Osteocyte (in vitro differentiated cells): ENCODE measurements around the gene TAS2R41. TPM values are rescaled to one million over a fixed set of nuclear protein-coding genes. Genes with fewer than 3 reads are reported as not detected.
A peak's percentile ranks its signal among the peaks of the same experiment; 100 is the strongest.
"Not testable (repeated sequence)": the region's sequence is repeated elsewhere in the genome, so short reads cannot be mapped to it uniquely, and the experiment has no call there.

Experiments
- DNase-seq: peaks from one replicate; pipeline ENCODE4 v3.0.0; 2021; ENCODE audit warnings: mixed read lengths; ENCODE audit not compliant: unreplicated experiment; ENCODE audit errors: extremely low spot score
- H3K27ac Mint-ChIP-seq: one replicate; pipeline ENCODE4 v1.8.0; 2021; ENCODE audit warnings: mild to moderate bottlenecking, mixed read lengths; ENCODE audit not compliant: unreplicated experiment
- H3K27me3 Mint-ChIP-seq: one replicate; pipeline ENCODE4 v1.8.0; 2021; ENCODE audit warnings: mixed read lengths; ENCODE audit not compliant: unreplicated experiment
- H3K36me3 Mint-ChIP-seq: one replicate; pipeline ENCODE4 v1.8.0; 2021; ENCODE audit warnings: mixed read lengths; ENCODE audit not compliant: unreplicated experiment
- H3K4me1 Mint-ChIP-seq: one replicate; pipeline ENCODE4 v1.8.0; 2021; ENCODE audit warnings: mixed read lengths; ENCODE audit not compliant: unreplicated experiment
- H3K4me3 Mint-ChIP-seq: one replicate; pipeline ENCODE4 v1.8.0; 2021; ENCODE audit warnings: mild to moderate bottlenecking, moderate library complexity, mixed read lengths; ENCODE audit not compliant: unreplicated experiment
- H3K9me3 Mint-ChIP-seq: one replicate; pipeline ENCODE4 v1.8.0; 2021; ENCODE audit warnings: mixed read lengths; ENCODE audit not compliant: unreplicated experiment
- total RNA-seq: library from RNA; stranded (reverse); gene quantifications from 2 replicates; pipeline ENCODE4 v1.2.1, GENCODE V29; 2021
- TF ChIP-seq, protein P1 (sequence below): fragments of 200-600 bp; sonication (generic); IDR thresholded peaks from 2 replicates; pipeline ENCODE4 v1.5.0; 2021; ENCODE audit warnings: antibody characterized with exemption, mild to moderate bottlenecking, moderate library complexity

Gene TAS2R41
- total RNA-seq, 1 donor from 2014 or later, result not detected

GRCh38 chr7:143514995-143515735 is 37.5 kb downstream of the TAS2R41 start:
- no peak for DNase-seq

GRCh38 chr7:143516981-143517380 is 39.3 kb downstream of the TAS2R41 start:
- H3K4me1 Mint-ChIP-seq, result peaks cover 60% of the 10 kb centered on the region
- H3K36me3 Mint-ChIP-seq, result no peaks in the 10 kb centered on the region
- H3K27me3 Mint-ChIP-seq, result no peaks in the 10 kb centered on the region
- H3K27ac Mint-ChIP-seq, result no peak overlapping the region
- TF ChIP-seq, protein P1, sequence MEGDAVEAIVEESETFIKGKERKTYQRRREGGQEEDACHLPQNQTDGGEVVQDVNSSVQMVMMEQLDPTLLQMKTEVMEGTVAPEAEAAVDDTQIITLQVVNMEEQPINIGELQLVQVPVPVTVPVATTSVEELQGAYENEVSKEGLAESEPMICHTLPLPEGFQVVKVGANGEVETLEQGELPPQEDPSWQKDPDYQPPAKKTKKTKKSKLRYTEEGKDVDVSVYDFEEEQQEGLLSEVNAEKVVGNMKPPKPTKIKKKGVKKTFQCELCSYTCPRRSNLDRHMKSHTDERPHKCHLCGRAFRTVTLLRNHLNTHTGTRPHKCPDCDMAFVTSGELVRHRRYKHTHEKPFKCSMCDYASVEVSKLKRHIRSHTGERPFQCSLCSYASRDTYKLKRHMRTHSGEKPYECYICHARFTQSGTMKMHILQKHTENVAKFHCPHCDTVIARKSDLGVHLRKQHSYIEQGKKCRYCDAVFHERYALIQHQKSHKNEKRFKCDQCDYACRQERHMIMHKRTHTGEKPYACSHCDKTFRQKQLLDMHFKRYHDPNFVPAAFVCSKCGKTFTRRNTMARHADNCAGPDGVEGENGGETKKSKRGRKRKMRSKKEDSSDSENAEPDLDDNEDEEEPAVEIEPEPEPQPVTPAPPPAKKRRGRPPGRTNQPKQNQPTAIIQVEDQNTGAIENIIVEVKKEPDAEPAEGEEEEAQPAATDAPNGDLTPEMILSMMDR, result no peak
- no peaks in the 10 kb centered on the region for H3K9me3 Mint-ChIP-seq
- H3K4me3 Mint-ChIP-seq, result no peak overlapping the region
- no peak for DNase-seq

More at GRCh38 chr7:143514995-143515735, 37.5 kb downstream of the TAS2R41 start:
- Mint-ChIP-seq H3K36me3 (no peaks in the 10 kb centered on the region), H3K27me3 (no peaks in the 10 kb centered on the region), H3K4me1 (peaks cover 51% of the 10 kb centered on the region), H3K27ac (no peak overlapping the region), H3K9me3 (no peaks in the 10 kb centered on the region), H3K4me3 (no peak overlapping the region)
- TF ChIP-seq, protein P1, result no peak

- TF ChIP-seq, protein P1, result no peak
- H3K9me3 Mint-ChIP-seq, result no peaks in the 10 kb centered on the region
- no peak overlapping the region for H3K4me3 Mint-ChIP-seq
- H3K27ac Mint-ChIP-seq, result peak overlapping the region; percentile 84
- H3K4me1 Mint-ChIP-seq, result peaks cover 48% of the 10 kb centered on the region
- no peaks in the 10 kb centered on the region for H3K36me3 Mint-ChIP-seq
- no peak for DNase-seq
- no peaks in the 10 kb centered on the region for H3K27me3 Mint-ChIP-seq
Observed at GRCh38 chr7:143518521-143518920, 40.8 kb downstream of the TAS2R41 start.

DNA sequence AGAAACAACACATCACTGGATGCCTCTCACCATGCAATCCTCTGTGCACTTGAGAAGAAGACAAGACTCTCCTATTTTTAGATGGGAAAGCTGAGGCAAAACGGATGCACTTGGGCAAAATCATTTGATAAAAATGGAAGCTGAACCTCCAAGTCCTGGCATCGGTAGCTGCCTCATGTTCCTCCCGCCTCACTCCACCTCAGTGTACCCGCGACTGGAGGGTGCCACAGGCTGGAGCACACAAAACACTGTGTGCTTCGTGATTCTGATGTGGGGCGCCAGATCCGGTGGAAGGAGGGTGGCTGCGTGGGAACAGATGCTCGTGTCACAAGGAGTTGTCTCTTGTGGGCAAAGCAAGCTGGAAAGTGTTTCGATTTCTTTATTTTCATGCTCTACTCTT is 41.3 kb downstream of the TAS2R41 start:
- no peaks in the 10 kb centered on the region for H3K27me3 Mint-ChIP-seq
- H3K4me1 Mint-ChIP-seq, result peaks cover 45% of the 10 kb centered on the region
- peak; percentile 70 for DNase-seq
- H3K4me3 Mint-ChIP-seq, result no peak overlapping the region
- peak overlapping the region; percentile 84 for H3K27ac Mint-ChIP-seq
- H3K36me3 Mint-ChIP-seq, result no peaks in the 10 kb centered on the region
- TF ChIP-seq, protein P1, result no peak
- H3K9me3 Mint-ChIP-seq, result no peaks in the 10 kb centered on the region

DNA sequence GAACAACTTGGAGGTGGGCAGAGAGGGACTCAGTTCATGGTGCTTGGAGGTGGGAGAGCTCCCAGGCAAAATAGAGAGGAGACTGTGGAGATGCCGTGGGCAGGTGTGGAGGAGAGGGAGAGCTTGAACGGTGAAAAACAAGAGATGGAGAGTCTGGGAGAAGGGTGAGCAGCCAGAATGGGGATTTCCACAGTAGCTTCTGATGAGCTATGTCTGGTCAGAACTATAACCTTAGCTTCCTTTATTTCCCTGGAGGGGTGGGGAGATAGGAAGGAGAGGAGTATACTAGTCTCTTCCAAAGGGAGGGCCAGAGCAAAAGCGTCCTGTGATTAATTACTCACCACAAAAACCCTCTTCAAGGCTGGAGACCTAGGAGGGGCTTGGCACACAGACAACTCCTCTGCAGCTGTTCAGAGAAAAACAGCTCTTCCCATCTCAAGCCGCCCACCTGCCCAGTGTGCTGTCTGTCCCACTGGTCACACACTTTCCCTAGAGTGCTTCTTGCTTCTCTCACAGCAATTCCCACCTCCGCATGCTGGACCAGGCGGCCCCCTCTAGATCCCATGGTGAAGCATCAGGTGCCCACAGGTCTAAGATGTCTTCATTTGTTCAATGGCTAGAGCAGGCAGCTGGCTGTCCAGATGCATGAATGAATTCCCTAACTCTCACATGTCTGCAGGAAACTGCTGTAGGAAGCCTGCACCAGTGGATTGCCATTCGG is 41.9 kb downstream of the TAS2R41 start:
- Mint-ChIP-seq H3K27me3 (no peaks in the 10 kb centered on the region), H3K4me1 (peaks cover 45% of the 10 kb centered on the region), H3K4me3 (no peak overlapping the region), H3K36me3 (no peaks in the 10 kb centered on the region), H3K9me3 (no peaks in the 10 kb centered on the region), H3K27ac (peak overlapping the region; percentile 84)
- peak; percentile 57 for DNase-seq
- TF ChIP-seq, protein P1, result no peak

DNA sequence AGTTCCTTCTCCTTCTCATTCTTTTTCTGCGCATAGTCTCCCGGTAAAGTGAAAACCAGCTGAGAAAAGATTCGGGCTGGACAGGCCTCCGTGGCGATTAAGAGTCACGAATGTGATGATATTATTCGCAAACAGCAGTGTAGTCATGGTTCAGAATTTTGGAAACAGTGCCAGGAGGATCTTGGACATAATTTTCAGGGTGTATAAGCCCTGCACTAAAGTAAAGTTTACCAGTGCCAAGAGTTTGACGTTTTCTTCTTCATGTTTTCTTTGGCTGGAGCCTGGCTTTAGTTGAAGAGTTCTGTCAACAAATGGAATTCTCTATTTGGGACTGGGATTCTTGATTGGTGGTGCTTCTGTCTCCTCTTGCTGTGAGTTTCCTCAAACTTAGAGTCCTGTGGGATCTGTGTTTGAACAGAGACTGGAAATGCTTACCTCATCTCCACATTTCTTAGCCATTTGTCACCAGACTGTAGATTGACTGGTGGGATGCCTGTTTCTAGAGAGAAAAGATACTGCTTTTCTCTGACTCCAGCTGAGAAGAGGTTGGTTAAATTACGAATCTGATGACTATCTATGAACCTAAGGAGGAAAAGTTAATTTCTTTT is 44.7 kb downstream of the TAS2R41 start:
- peaks cover 36% of the 10 kb centered on the region for H3K4me1 Mint-ChIP-seq

More for the DNA sequence above, 44.7 kb downstream of the TAS2R41 start:
- H3K27me3 Mint-ChIP-seq, H3K27ac Mint-ChIP-seq, H3K9me3 Mint-ChIP-seq, H3K36me3 Mint-ChIP-seq, H3K4me3 Mint-ChIP-seq: not testable (repeated sequence)
- DNase-seq, result peak; percentile 30
